GM18498 (cell line): ENCODE results near the gene ARHGEF17.

ENCODE experiments used
- ATAC-seq: cut with Tn5 transposase; IDR thresholded peaks from one replicate; pipeline ENCODE4 v1.9.1; 2021; ENCODE audit warnings: mild to moderate bottlenecking, moderate library complexity; ENCODE audit not compliant: unreplicated experiment

ARHGEF17 gene

DNA sequence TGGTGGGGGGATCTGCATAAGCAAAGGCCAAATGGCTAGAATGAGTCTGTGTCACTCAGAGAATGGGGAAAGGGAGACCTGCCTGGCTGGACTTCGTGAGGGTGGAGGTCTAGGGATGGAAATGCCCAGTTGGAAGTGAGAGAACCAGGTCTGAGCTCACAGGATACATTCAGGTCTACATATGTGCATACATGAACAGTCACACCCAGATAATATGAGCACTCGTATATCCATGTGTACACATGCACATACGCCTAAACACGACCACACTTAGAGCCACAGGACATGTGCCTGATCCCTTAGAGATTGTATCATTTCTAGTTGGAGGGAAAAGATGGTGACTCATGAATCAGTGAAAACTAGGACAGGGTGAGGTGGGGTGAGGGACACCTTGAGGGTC lies 47.0 kb downstream of the ARHGEF17 start:
- no peak for ATAC-seq

DNA sequence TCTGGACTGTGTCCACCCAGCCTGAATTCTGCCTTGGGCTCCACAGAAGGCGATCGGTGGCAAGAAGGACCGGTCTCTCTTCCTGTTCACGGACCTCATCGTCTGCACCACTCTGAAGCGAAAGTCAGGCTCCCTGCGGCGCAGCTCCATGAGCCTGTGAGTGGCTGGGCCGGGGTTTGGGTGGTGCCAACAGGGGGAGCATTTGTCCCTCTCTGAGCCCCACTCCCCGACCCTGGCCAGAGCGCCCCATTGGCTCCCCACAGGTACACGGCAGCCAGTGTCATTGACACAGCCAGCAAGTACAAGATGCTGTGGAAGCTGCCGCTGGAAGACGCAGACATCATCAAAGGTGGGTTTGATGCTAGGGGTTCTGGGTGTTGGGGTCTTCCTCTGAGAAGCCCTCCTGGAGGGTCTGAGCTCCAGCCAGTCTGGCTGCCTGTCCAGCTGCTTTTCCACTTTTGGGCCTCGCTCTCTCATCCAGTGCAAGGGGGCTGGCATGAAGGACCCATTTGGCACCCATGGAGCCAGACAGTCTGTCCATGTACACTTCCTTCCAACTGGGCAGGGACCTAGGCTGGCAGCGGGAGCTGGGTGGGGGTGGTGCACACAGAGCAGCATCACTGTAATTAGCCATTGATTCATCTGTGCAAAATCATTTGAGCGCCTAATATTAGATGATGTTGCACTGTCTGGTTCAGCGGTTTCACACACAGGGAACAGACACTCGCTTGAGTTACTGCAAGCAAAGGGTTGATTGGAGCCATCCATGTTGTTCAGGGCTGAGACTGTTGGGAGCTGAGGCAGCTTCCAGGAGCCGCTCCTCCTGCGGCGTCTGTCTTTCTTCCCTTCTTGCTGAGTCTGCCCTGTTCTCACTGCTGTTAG lies 49.1 kb downstream of the ARHGEF17 start:
- ATAC-seq = no peak

- ATAC-seq = no peak
These were observed 50.0 kb downstream of the ARHGEF17 start for GRCh38 chr11:73358071-73358470.

DNA sequence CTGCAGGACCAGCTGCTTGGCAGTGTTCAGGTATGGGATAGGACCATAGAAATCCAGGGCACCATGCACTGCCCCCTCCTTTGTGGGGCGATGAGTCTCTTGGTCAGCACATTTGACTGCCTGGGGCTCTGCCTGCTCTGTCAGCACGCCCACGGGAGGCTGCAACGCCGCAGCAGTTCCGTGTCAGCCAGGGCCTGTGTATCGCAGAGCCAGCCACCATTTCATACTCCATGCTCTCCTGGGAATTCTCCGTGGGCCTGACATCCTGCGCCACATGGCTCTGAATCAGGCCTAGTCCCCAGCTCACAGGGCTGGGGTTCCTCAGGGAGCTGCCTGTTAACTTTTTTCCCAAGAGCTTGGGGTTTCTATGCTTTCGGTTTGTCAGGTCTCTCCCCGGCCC lies 51.3 kb downstream of the ARHGEF17 start:
- no peak for ATAC-seq

GRCh38 chr11:73359930-73360742 lies 52.1 kb downstream of the ARHGEF17 start:
- no peak for ATAC-seq

- ATAC-seq = no peak
These were observed 52.8 kb downstream of the ARHGEF17 start for GRCh38 chr11:73360743-73361369.

GRCh38 chr11:73361953-73362776 lies 54.1 kb downstream of the ARHGEF17 start:
- no peak for ATAC-seq

DNA sequence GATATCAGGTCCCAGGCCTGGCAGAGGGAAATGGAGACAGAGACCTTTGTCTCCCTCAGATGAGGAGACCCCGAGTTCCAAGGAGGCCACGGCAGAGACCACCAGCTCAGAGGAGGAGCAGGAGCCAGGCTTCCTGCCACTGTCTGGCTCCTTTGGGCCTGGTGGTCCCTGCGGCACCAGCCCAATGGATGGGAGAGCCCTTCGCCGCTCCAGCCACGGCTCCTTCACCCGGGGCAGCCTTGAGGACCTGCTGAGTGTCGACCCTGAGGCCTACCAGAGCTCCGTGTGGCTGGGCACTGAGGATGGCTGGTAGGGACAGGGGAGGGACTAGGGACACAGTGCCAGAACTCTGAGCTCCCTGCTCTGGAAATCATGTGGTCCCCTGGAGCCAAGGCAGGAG lies 55.1 kb downstream of the ARHGEF17 start:
- no peak for ATAC-seq

- no peak for ATAC-seq
These were observed 57.5 kb downstream of the ARHGEF17 start for GRCh38 chr11:73365352-73366264.

GRCh38 chr11:73366265-73366610 lies 58.2 kb downstream of the ARHGEF17 start:
- ATAC-seq = no peak

DNA sequence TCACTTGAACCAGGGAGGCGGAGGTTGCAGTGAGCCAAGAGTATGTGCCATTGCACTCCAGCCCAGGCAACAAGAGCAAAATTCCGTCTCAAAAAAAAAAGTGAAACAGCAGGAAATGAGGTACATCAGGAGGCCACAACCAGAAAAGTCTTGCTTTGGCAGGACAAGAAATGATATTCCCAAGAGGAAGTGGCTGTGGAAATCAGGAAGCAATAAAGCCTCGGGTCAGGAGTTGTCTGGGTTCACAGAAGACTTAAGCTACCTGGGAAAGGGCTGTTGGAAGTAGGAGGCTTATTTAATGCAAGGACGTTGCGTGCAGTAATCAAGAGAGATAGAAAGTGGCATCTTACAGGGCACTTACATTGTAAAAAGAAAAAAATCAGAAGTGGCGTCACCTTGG lies 58.9 kb downstream of the ARHGEF17 start:
- no peak for ATAC-seq

GRCh38 chr11:73367482-73368024 lies 59.5 kb downstream of the ARHGEF17 start:
- no peak for ATAC-seq

DNA sequence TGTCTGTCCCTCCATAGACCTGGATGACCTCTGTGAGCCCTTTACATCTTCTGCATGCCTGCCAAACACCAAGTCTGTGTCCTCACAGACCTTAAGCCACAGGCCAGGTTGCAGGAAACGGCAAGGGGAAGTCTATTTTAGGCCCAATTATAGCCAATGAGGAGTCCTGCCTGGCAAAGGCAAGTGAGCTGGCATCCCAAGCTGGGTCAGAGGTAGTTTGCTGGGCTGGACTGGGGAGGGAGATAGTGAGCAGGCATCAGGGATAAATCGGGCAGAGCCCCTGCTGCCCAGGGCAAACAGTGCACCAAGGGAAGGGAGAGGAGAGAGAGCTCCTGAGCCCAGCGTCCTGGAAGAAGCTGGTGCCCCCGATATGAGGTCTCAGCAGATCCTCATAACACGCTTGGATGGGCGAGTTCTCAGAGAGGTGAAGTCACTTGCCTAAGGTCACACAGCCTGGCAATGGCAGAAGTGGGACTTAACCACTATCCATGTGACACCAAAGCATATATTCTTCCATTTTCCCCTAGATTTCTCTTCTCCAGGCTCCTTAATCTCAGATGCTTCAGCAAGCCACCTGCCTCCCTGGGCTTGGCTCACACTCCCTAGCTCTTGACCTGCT lies 64.4 kb downstream of the ARHGEF17 start:
- no peak for ATAC-seq

DNA sequence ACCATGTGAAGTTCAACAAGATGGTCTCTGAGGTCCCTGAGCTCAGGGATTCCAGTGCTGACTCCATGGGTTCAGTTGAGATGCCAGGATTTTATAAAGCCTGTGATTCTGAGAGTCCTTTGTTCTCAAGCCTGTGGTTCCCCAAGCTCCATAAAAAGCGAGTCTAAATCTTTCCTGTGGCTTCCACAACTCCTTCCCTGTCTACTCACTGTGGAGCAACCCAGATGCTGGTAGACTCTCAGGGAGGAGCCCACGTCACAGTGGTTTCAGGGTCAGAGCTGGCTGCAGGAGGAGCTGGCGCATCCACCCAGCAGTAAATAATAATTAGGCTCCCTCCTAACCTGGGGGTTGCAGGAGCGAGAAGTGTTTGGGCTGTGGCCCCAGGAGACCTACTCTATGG lies 66.1 kb downstream of the ARHGEF17 start:
- no peak for ATAC-seq

DNA sequence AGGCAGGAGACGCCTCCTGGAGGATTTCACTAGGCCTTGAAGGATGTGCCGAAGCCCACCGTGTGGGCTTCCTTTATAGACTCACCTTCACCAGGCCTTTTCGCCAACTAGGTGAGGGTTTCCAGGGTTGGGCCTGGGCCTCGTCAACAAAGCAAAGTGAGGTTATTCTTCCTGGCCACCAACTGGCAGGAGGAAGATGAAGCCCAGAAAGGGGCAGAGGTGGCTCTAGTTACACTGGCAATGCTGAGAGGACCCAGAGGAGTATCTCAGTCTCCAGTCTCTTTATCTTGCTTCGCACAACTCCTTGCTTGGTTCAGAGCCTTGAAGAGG lies 67.7 kb downstream of the ARHGEF17 start:
- no peak for ATAC-seq

DNA sequence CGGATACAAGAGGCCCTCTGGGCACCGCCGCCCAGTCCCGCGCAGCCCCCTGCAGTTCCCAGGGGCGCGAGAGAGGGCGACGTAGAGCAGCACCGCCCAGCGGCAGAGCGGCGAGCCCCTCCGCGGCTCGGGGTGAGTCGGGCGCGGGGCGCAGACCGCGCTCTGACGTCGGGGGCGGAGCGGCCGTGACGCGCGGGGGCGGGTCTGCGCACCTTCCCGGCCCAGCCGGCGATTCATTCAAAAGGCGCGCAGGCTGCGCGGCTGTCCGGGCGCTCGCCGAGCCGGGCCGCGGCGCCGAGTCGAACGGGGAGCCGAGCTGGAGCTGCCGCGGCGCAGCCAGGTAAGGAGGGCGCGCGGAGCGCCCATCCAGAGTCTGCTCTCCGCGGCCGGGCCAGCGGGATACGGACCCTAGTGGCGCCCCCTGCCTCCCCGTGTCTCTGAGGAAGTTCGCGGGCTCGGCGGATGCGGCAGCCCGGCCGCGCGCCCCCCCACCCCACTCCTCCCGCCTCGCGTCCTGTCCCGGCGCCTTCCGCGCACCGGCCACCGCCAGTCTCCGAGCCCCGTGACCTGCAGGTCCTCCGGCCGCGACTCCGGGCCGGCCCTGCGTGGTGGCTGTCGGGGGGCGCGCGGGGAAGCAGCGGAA lies 68.2 kb downstream of the ARHGEF17 start, which contains the start of gene RELT:
Gene RELT, plus strand, starts transcription at position 240 of the 643 bp plus-strand sequence. CDS start 12,738 bp downstream, outside the sequence.
- ATAC-seq = peak; percentile 79

DNA sequence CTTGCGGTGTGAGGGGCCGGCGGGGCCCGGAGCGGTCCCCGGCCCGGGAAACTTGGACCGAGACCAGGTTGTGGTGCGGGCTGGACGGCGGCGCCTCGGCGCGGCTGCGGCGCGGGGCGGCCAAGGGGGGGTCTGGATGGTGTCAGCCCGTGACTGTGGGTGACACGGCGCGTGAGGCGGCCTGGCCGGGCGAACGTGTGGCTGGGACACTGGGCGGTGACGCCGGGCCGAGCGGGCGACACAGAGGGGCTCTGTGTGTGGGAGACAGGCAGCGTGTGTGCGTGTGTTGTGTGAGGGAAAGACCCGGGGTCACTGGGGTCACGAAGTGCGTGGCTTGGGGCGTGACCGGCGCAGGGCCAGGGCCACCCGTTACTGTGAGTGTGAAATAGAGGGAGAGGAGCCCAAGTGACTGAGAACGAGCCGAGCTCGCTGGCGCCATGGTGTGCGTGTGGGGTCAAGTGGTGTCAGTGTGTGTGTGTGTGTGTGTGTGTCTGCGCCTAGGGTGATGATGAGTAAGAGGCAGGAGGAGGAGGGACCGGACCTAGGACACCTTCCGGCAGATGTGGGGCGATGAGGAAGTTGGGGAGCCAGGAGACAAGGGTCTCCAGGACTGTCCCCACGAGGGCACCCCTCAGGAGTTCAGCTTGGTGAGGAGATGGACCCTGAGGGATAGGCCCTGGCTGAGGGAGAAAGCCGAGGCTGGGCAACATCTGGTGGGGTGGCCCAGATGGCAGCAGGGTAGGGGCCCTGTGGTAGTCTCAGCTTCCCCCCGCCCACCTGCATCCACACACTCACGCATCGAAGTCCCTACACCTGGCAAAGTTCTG lies 68.9 kb downstream of the ARHGEF17 start:
- peak; percentile 16 for ATAC-seq
